Activated CD8-positive, alpha-beta T cell treated with anti-CD3 and anti-CD28 coated beads, Interleukin-2, amount 10 ng/mL, durations not matched to agents 7 days and 5 days (primary cell): Measurements from ENCODE around the gene SLC13A3. TPM values are rescaled to one million over a fixed set of nuclear protein-coding genes. Genes with fewer than 3 reads are reported as not detected.

Experiments used
- ATAC-seq: fragments of 150-1000 bp; cut with Tn5 transposase; one replicate; pipeline ENCODE4 v1.10.0; 2021; ENCODE audit warnings: moderate library complexity
- CTCF ChIA-PET: fragments of 350-600 bp; sonication (Branson Sonifier 250); formaldehyde crosslinking; loops from one replicate; lab custom pipeline; 2021; ENCODE audit warnings: antibody characterized with exemption; lab: Charles Lee
- POLR2A ChIA-PET: fragments of 350-600 bp; sonication (Branson Sonifier 250); formaldehyde crosslinking; loops from one replicate; lab custom pipeline; 2021; ENCODE audit warnings: antibody characterized with exemption; lab: Charles Lee
- DNase-seq: peaks from one replicate; pipeline ENCODE4 v3.0.0-alpha.2; 2020
- H3K27ac Mint-ChIP-seq: one replicate; pipeline ENCODE4 v1.8.0; 2021; ENCODE audit warnings: mild to moderate bottlenecking, mixed read lengths
- H3K27me3 Mint-ChIP-seq: one replicate; pipeline ENCODE4 v1.8.0; 2021; ENCODE audit warnings: low read depth, mixed read lengths
- H3K36me3 Mint-ChIP-seq: one replicate; pipeline ENCODE4 v1.8.0; 2021; ENCODE audit warnings: low read depth, mixed read lengths
- H3K4me1 Mint-ChIP-seq: one replicate; pipeline ENCODE4 v1.8.0; 2021; ENCODE audit warnings: low read depth, mixed read lengths
- H3K4me3 Mint-ChIP-seq: one replicate; pipeline ENCODE4 v1.8.0; 2021; ENCODE audit warnings: mild to moderate bottlenecking, mixed read lengths
- H3K9me3 Mint-ChIP-seq: one replicate; pipeline ENCODE4 v1.8.0; 2022; ENCODE audit warnings: mixed read lengths; ENCODE audit not compliant: insufficient read depth
- total RNA-seq, 2 experiments: library from RNA; stranded (reverse); gene quantifications; one replicate each; pipeline ENCODE4 v1.2.3, GENCODE V29; 2021

SLC13A3 gene
- total RNA-seq, 2 experiments from 2014 or later, result not detected

- Mint-ChIP-seq H3K4me1 (no peaks in the 10 kb centered on the region), H3K27me3 (peaks cover 56% of the 10 kb centered on the region), H3K4me3 (no peak overlapping the region), H3K27ac (no peak overlapping the region), H3K36me3 (peaks cover 3% of the 10 kb centered on the region), H3K9me3 (no peaks in the 10 kb centered on the region)
- ChIA-PET CTCF (interaction anchor here (1.2 kb wide), 1 partner anchor 104 kb away, joined by 3 read pairs; no protein-coding TSS in a partner anchor), POLR2A (no interaction called here)
- ATAC-seq, result no peak
- DNase-seq, result no peak
Observed at GRCh38 chr20:46648903-46649649, 2.2 kb downstream of the SLC13A3 start.

GRCh38 chr20:46647469-46647868 is 3.8 kb downstream of the SLC13A3 start:
- ATAC-seq (no peak), DNase-seq (no peak)
- no peaks in the 10 kb centered on the region for H3K4me1 Mint-ChIP-seq
- H3K27ac Mint-ChIP-seq, result no peak overlapping the region
- ChIA-PET POLR2A (interaction anchor here (0.5 kb wide), 1 partner anchor 43 kb away, joined by 3 read pairs; no protein-coding TSS in a partner anchor), CTCF (interaction anchor here (1.4 kb wide), 1 partner anchor 39 kb away, joined by 4 read pairs; no protein-coding TSS in a partner anchor)
- peaks cover 48% of the 10 kb centered on the region for H3K27me3 Mint-ChIP-seq
- H3K36me3 Mint-ChIP-seq, result peaks cover 3% of the 10 kb centered on the region
- H3K4me3 Mint-ChIP-seq, result no peak overlapping the region
- no peaks in the 10 kb centered on the region for H3K9me3 Mint-ChIP-seq

- no peaks in the 10 kb centered on the region for H3K4me1 Mint-ChIP-seq
- ATAC-seq, result no peak
- ChIA-PET CTCF (interaction anchor here (1.4 kb wide), 1 partner anchor 39 kb away, joined by 4 read pairs; no protein-coding TSS in a partner anchor), POLR2A (no interaction called here)
- H3K27me3 Mint-ChIP-seq, result peaks cover 47% of the 10 kb centered on the region
- no peak for DNase-seq
- H3K36me3 Mint-ChIP-seq, result peaks cover 3% of the 10 kb centered on the region
- no peaks in the 10 kb centered on the region for H3K9me3 Mint-ChIP-seq
- no peak overlapping the region for H3K27ac Mint-ChIP-seq
- no peak overlapping the region for H3K4me3 Mint-ChIP-seq
Observed at GRCh38 chr20:46646659-46647380, 4.4 kb downstream of the SLC13A3 start.

GRCh38 chr20:46646122-46646521 is 5.1 kb downstream of the SLC13A3 start:
- no peak for DNase-seq
- ChIA-PET POLR2A (no interaction called here), CTCF (no interaction called here)
- Mint-ChIP-seq H3K27ac (no peak overlapping the region), H3K36me3 (peaks cover 3% of the 10 kb centered on the region), H3K4me3 (no peak overlapping the region), H3K27me3 (peaks cover 46% of the 10 kb centered on the region), H3K9me3 (no peaks in the 10 kb centered on the region), H3K4me1 (no peaks in the 10 kb centered on the region)
- ATAC-seq, result no peak

- Mint-ChIP-seq H3K36me3 (no peaks in the 10 kb centered on the region), H3K27me3 (peaks cover 32% of the 10 kb centered on the region), H3K27ac (no peak overlapping the region), H3K4me3 (no peak overlapping the region), H3K4me1 (no peaks in the 10 kb centered on the region), H3K9me3 (no peaks in the 10 kb centered on the region)
- POLR2A ChIA-PET, result no interaction called here
- DNase-seq, result no peak
- ATAC-seq, result no peak
- CTCF ChIA-PET, result no interaction called here
Observed at GRCh38 chr20:46644733-46645132, 6.5 kb downstream of the SLC13A3 start.

- H3K36me3 Mint-ChIP-seq, result no peaks in the 10 kb centered on the region
- ChIA-PET CTCF (no interaction called here), POLR2A (no interaction called here)
- no peak overlapping the region for H3K27ac Mint-ChIP-seq
- H3K9me3 Mint-ChIP-seq, result no peaks in the 10 kb centered on the region
- ATAC-seq (no peak), DNase-seq (no peak)
- peaks cover 29% of the 10 kb centered on the region for H3K27me3 Mint-ChIP-seq
- H3K4me3 Mint-ChIP-seq, result no peak overlapping the region
- no peaks in the 10 kb centered on the region for H3K4me1 Mint-ChIP-seq
Observed at GRCh38 chr20:46644160-46644559, 7.1 kb downstream of the SLC13A3 start.

- Mint-ChIP-seq H3K4me1 (no peaks in the 10 kb centered on the region), H3K9me3 (no peaks in the 10 kb centered on the region), H3K27me3 (peaks cover 24% of the 10 kb centered on the region), H3K4me3 (no peak overlapping the region), H3K27ac (no peak overlapping the region), H3K36me3 (no peaks in the 10 kb centered on the region)
- POLR2A ChIA-PET, result no interaction called here
- DNase-seq (no peak), ATAC-seq (no peak)
- CTCF ChIA-PET, result no interaction called here
Observed at GRCh38 chr20:46642969-46643343, 8.3 kb downstream of the SLC13A3 start.

GRCh38 chr20:46642265-46642968 is 8.8 kb downstream of the SLC13A3 start:
- Mint-ChIP-seq H3K4me1 (no peaks in the 10 kb centered on the region), H3K9me3 (no peaks in the 10 kb centered on the region), H3K27me3 (peaks cover 24% of the 10 kb centered on the region), H3K27ac (no peak overlapping the region), H3K4me3 (no peak overlapping the region), H3K36me3 (no peaks in the 10 kb centered on the region)
- no peak for DNase-seq
- no peak for ATAC-seq
- POLR2A ChIA-PET, result no interaction called here
- CTCF ChIA-PET, result no interaction called here

GRCh38 chr20:46641424-46641823 is 9.8 kb downstream of the SLC13A3 start:
- no peaks in the 10 kb centered on the region for H3K36me3 Mint-ChIP-seq
- H3K27me3 Mint-ChIP-seq, result peaks cover 21% of the 10 kb centered on the region
- no peaks in the 10 kb centered on the region for H3K9me3 Mint-ChIP-seq
- ChIA-PET POLR2A (no interaction called here), CTCF (no interaction called here)
- no peak overlapping the region for H3K27ac Mint-ChIP-seq
- ATAC-seq (no peak), DNase-seq (no peak)
- no peak overlapping the region for H3K4me3 Mint-ChIP-seq
- no peaks in the 10 kb centered on the region for H3K4me1 Mint-ChIP-seq

GRCh38 chr20:46640536-46641311 is 10.5 kb downstream of the SLC13A3 start:
- CTCF ChIA-PET, result interaction anchor here (1.1 kb wide), 1 partner anchor 40 kb away, joined by 3 read pairs; no protein-coding TSS in a partner anchor
- no peak for ATAC-seq
- H3K27me3 Mint-ChIP-seq, result peaks cover 21% of the 10 kb centered on the region

GRCh38 chr20:46640044-46640443 is 11.2 kb downstream of the SLC13A3 start:
- no peak for ATAC-seq
- CTCF ChIA-PET, result interaction anchor here (1.1 kb wide), 1 partner anchor 41 kb away, joined by 3 read pairs; no protein-coding TSS in a partner anchor

More at GRCh38 chr20:46640536-46641311, 10.5 kb downstream of the SLC13A3 start:
- H3K9me3 Mint-ChIP-seq, result no peaks in the 10 kb centered on the region
- POLR2A ChIA-PET, result interaction anchor here (0.6 kb wide), 1 partner anchor 31 kb away, joined by 3 read pairs; no protein-coding TSS in a partner anchor
- no peak for DNase-seq
- H3K27ac Mint-ChIP-seq, result no peak overlapping the region
- no peaks in the 10 kb centered on the region for H3K4me1 Mint-ChIP-seq
- H3K4me3 Mint-ChIP-seq, result no peak overlapping the region
- no peaks in the 10 kb centered on the region for H3K36me3 Mint-ChIP-seq

More at GRCh38 chr20:46640044-46640443, 11.2 kb downstream of the SLC13A3 start:
- Mint-ChIP-seq H3K36me3 (no peaks in the 10 kb centered on the region), H3K4me3 (no peak overlapping the region), H3K27ac (no peak overlapping the region), H3K9me3 (no peaks in the 10 kb centered on the region), H3K4me1 (no peaks in the 10 kb centered on the region), H3K27me3 (peaks cover 17% of the 10 kb centered on the region)
- DNase-seq, result no peak
- POLR2A ChIA-PET, result no interaction called here
